HG02970 (cell line): Measurements from ENCODE around the gene APBA2.
A peak's percentile ranks its signal among the peaks of the same experiment; 100 is the strongest.
"Not testable (repeated sequence)": the region's sequence is repeated elsewhere in the genome, so short reads cannot be mapped to it uniquely, and the experiment has no call there.

Source experiments
- ATAC-seq: cut with Tn5 transposase; IDR thresholded peaks from one replicate; pipeline ENCODE4 v1.9.1; 2021; ENCODE audit warnings: mild to moderate bottlenecking, moderate library complexity, moderate number of reproducible peaks; ENCODE audit not compliant: unreplicated experiment, low FRiP score

The APBA2 gene

GRCh38 chr15:29135702-29136646 lies 250.2 kb downstream of the APBA2 start:
- ATAC-seq, result no peak

GRCh38 chr15:29138260-29138659 lies 252.5 kb downstream of the APBA2 start:
- no peak for ATAC-seq

GRCh38 chr15:29139072-29139471 lies 253.3 kb downstream of the APBA2 start:
- ATAC-seq, result no peak

GRCh38 chr15:29139540-29140459 lies 254.0 kb downstream of the APBA2 start:
- ATAC-seq, result peak; percentile 55

GRCh38 chr15:29140475-29141307 lies 254.9 kb downstream of the APBA2 start:
- ATAC-seq, result no peak

- ATAC-seq, result no peak
Measured at GRCh38 chr15:29141308-29142128, 255.7 kb downstream of the APBA2 start.

- ATAC-seq, result no peak
Measured at GRCh38 chr15:29142129-29142747, 256.5 kb downstream of the APBA2 start.

GRCh38 chr15:29143293-29143692 lies 257.5 kb downstream of the APBA2 start:
- ATAC-seq, result no peak

- ATAC-seq, result no peak
Measured at GRCh38 chr15:29143909-29144635, 258.3 kb downstream of the APBA2 start.

- no peak for ATAC-seq
Measured at GRCh38 chr15:29149738-29150075, 263.9 kb downstream of the APBA2 start.

GRCh38 chr15:29150515-29151483 lies 265.0 kb downstream of the APBA2 start:
- ATAC-seq, result no peak

- ATAC-seq, result no peak
Measured at GRCh38 chr15:29151484-29151857, 265.7 kb downstream of the APBA2 start.

GRCh38 chr15:29156521-29156920 lies 270.7 kb downstream of the APBA2 start:
- ATAC-seq, result no peak

- ATAC-seq, result no peak
Measured at GRCh38 chr15:29159771-29160455, 274.1 kb downstream of the APBA2 start.

GRCh38 chr15:29162411-29162810 lies 276.6 kb downstream of the APBA2 start:
- no peak for ATAC-seq

GRCh38 chr15:29167122-29167521 lies 281.3 kb downstream of the APBA2 start:
- not testable (repeated sequence) for ATAC-seq
